ENCODE results near the gene PEX10. TPM values are rescaled to one million over a fixed set of nuclear protein-coding genes. Genes with fewer than 3 reads are reported as not detected.
"Not testable (repeated sequence)": the region's sequence is repeated elsewhere in the genome, so short reads cannot be mapped to it uniquely, and the experiment has no call there.

Gene PEX10
- 19.7 and 20.3 TPM in 2 replicates for total RNA-seq (2014; rRNA removed; shearing (Covaris generic))
- 64.5 and 73.8 TPM in 2 replicates for polyA plus RNA-seq (2014; cell fraction: nucleus; rRNA removed)

- DNase-seq (ENCODE audit: extremely low read depth, low read depth) = peak; percentile 92
These were observed at the start of gene PEX10 for GRCh38 chr1:2412395-2412772. TSS of gene PEX10 (minus strand) at chr1:2412564. CDS start at chr1:2412502, 62 bp downstream.

GRCh38 chr1:2460996-2461751, 48.8 kb upstream of the PEX10 start:
- no peak for DNase-seq (ENCODE audit: extremely low read depth, low read depth)

- no peak for DNase-seq (ENCODE audit: extremely low read depth, low read depth)
These were observed 47.8 kb upstream of the PEX10 start for GRCh38 chr1:2460203-2460602.

GRCh38 chr1:2459757-2460156, 47.4 kb upstream of the PEX10 start:
- no peak for DNase-seq (ENCODE audit: extremely low read depth, low read depth)

- DNase-seq (ENCODE audit: extremely low read depth, low read depth) = not testable (repeated sequence)
These were observed 46.9 kb upstream of the PEX10 start for GRCh38 chr1:2459102-2459753.

- DNase-seq (ENCODE audit: extremely low read depth, low read depth) = no peak
These were observed 46.3 kb upstream of the PEX10 start for GRCh38 chr1:2458687-2459086.

- no peak for DNase-seq (ENCODE audit: extremely low read depth, low read depth)
These were observed 45.1 kb upstream of the PEX10 start for GRCh38 chr1:2457444-2457843.

- DNase-seq (ENCODE audit: extremely low read depth, low read depth) = no peak
These were observed 43.4 kb upstream of the PEX10 start for GRCh38 chr1:2455757-2456156.

GRCh38 chr1:2454227-2454626, 41.9 kb upstream of the PEX10 start:
- DNase-seq (ENCODE audit: extremely low read depth, low read depth) = no peak

- no peak for DNase-seq (ENCODE audit: extremely low read depth, low read depth)
These were observed 40.6 kb upstream of the PEX10 start for GRCh38 chr1:2452932-2453315.

- DNase-seq (ENCODE audit: extremely low read depth, low read depth) = no peak
These were observed 40.0 kb upstream of the PEX10 start for GRCh38 chr1:2452201-2452931.

GRCh38 chr1:2451741-2452140, 39.4 kb upstream of the PEX10 start:
- DNase-seq (ENCODE audit: extremely low read depth, low read depth) = peak; percentile 11

GRCh38 chr1:2449636-2450454, 37.5 kb upstream of the PEX10 start:
- DNase-seq (ENCODE audit: extremely low read depth, low read depth) = no peak

- DNase-seq (ENCODE audit: extremely low read depth, low read depth) = no peak
These were observed 35.7 kb upstream of the PEX10 start for GRCh38 chr1:2448098-2448445.

- no peak for DNase-seq (ENCODE audit: extremely low read depth, low read depth)
These were observed 35.1 kb upstream of the PEX10 start for GRCh38 chr1:2447276-2448097.

GRCh38 chr1:2446861-2447260, 34.5 kb upstream of the PEX10 start:
- no peak for DNase-seq (ENCODE audit: extremely low read depth, low read depth)

- no peak for DNase-seq (ENCODE audit: extremely low read depth, low read depth)
These were observed 34.0 kb upstream of the PEX10 start for GRCh38 chr1:2446394-2446793.

- no peak for DNase-seq (ENCODE audit: extremely low read depth, low read depth)
These were observed 33.5 kb upstream of the PEX10 start for GRCh38 chr1:2445823-2446215.

- no peak for DNase-seq (ENCODE audit: extremely low read depth, low read depth)
These were observed 32.9 kb upstream of the PEX10 start for GRCh38 chr1:2445162-2445822.

Data from NCI-H460 (cell line).